Fibroblast of lung (primary cell): Measurements from ENCODE around the gene RAB37. TPM values are rescaled to one million over a fixed set of nuclear protein-coding genes. Genes with fewer than 3 reads are reported as not detected.

Experiments
- DNase-seq, 2 donors: peaks; one replicate each; pipeline versions ENCODE4 v3.0.0 to v3.0.0-alpha.2; 2010; ENCODE audit warnings: low read depth in 2 of 2
- H2AFZ ChIP-seq: 2 replicates; pipeline ENCODE4 v1.5.1; 2012; ENCODE audit warnings: low read length, control low read depth, inconsistent platforms
- H3K27ac ChIP-seq: 2 replicates; pipeline ENCODE4 v1.5.1; 2011; ENCODE audit warnings: low read length, control low read depth; ENCODE audit not compliant: insufficient read depth
- H3K27me3 ChIP-seq: 2 replicates; pipeline ENCODE4 v1.5.1; 2011; ENCODE audit warnings: mild to moderate bottlenecking, low read length; ENCODE audit not compliant: control insufficient read depth, insufficient read depth
- H3K36me3 ChIP-seq: 2 replicates; pipeline ENCODE4 v1.5.1; 2011; ENCODE audit warnings: low read length; ENCODE audit not compliant: control insufficient read depth, insufficient read depth
- H3K4me1 ChIP-seq: 2 replicates; pipeline ENCODE4 v1.5.1; 2011; ENCODE audit warnings: low read length; ENCODE audit not compliant: control insufficient read depth, insufficient read depth; ENCODE audit errors: extremely low read depth
- H3K4me2 ChIP-seq: 2 replicates; pipeline ENCODE4 v1.5.1; 2011; ENCODE audit warnings: low read length, control low read depth; ENCODE audit not compliant: insufficient read depth; ENCODE audit errors: extremely low read depth
- H3K4me3 ChIP-seq, 4 experiments: fragments of 200-600 bp in 1 of 4; sonication (generic) in 1 of 4; replicated peaks in 1 of 4; 2 replicates each; pipeline ENCODE4 v1.5.1; 2011 to 2016; ENCODE audit warnings: low read length in 4 of 4, low read depth in 3 of 4, mild to moderate bottlenecking in 3 of 4, control low read depth in 2 of 4, inconsistent platforms in 1 of 4, mixed read lengths in 1 of 4; ENCODE audit not compliant: insufficient read depth in 1 of 4; ENCODE audit errors: control extremely low read depth in 1 of 4
- H3K79me2 ChIP-seq: 2 replicates; pipeline ENCODE4 v1.5.1; 2012; ENCODE audit warnings: mild to moderate bottlenecking, low read length, inconsistent platforms; ENCODE audit not compliant: control insufficient read depth, insufficient read depth
- H3K9ac ChIP-seq: 2 replicates; pipeline ENCODE4 v1.5.1; 2011; ENCODE audit warnings: mild to moderate bottlenecking, low read length, control low read depth; ENCODE audit not compliant: insufficient read depth
- H3K9me3 ChIP-seq: 2 replicates; pipeline ENCODE4 v1.5.1; 2012; ENCODE audit warnings: low read depth, low read length; ENCODE audit not compliant: control insufficient read depth, insufficient read depth
- H4K20me1 ChIP-seq: 2 replicates; pipeline ENCODE4 v1.5.1; 2011; ENCODE audit warnings: low read length; ENCODE audit not compliant: control insufficient read depth, insufficient read depth; ENCODE audit errors: extremely low read depth
- CTCF ChIP-seq, 2 donors: IDR thresholded peaks in 1 of 2; conservative IDR thresholded peaks in 1 of 2; 1 replicate in 1 of 2; 2 replicates in 1 of 2; pipeline ENCODE4 v1.5.1; 2011 to 2012; ENCODE audit warnings: low read length in 2 of 2, control low read depth in 1 of 2, inconsistent platforms in 1 of 2, low read depth in 1 of 2, mild to moderate bottlenecking in 1 of 2
- EZH2 ChIP-seq: IDR thresholded peaks from 2 replicates; pipeline ENCODE4 v1.5.1; 2012; ENCODE audit warnings: low read length, control low read depth, mild to moderate bottlenecking; ENCODE audit errors: missing control alignments
- polyA plus RNA-seq, 2 donors: library from polyadenylated mRNA; depleted of rRNA in 1 of 2; stranded (reverse) in 1 of 2; unstranded in 1 of 2; fragments of >200 nt; gene quantifications; 2 replicates each; pipeline ENCODE4 v1.2.1, GENCODE V29; 2011 to 2012; ENCODE audit warnings: missing spikeins in 1 of 2
- total RNA-seq: library from RNA; depleted of rRNA; stranded (reverse); fragments of >200 nt; gene quantifications from 2 replicates; pipeline ENCODE4 v1.2.1, GENCODE V29; 2014

The RAB37 gene
- total and polyA plus RNA-seq, 2 donors (not counting 1 experiment from before 2014, with no cell fraction given) = 0.65 to 0.66 TPM

GRCh38 chr17:74796211-74796610 is 59.2 kb downstream of the RAB37 start:
- Histone ChIP-seq H3K9me3 (no peaks in the 10 kb centered on the region), H3K4me1 (peaks cover 2% of the 10 kb centered on the region), H4K20me1 (no peaks in the 10 kb centered on the region), H3K79me2 (no peaks in the 10 kb centered on the region), H3K4me3 (no peak overlapping the region), H3K27me3 (no peaks in the 10 kb centered on the region), H3K27ac (no peak overlapping the region), H3K36me3 (peaks cover 12% of the 10 kb centered on the region), H3K4me2 (no peak overlapping the region), H2AFZ (no peak overlapping the region), H3K9ac (no peak overlapping the region)
- DNase-seq = no peak
- TF ChIP-seq EZH2 (no peak), CTCF (conservative IDR thresholded peaks at IDR 0.05 in 1 of 2, IDR thresholded peaks at IDR 0.05 in 1 of 2; ENCODE audit: low read depth in 1 of 2, low read length in 2 of 2) (no peak)

- peaks cover 12% of the 10 kb centered on the region for H3K36me3 ChIP-seq
- no peak overlapping the region for H2AFZ ChIP-seq
- DNase-seq = no peak
- no peak for TF ChIP-seq CTCF (conservative IDR thresholded peaks at IDR 0.05 in 1 of 2, IDR thresholded peaks at IDR 0.05 in 1 of 2; ENCODE audit: low read depth in 1 of 2, low read length in 2 of 2)
- TF ChIP-seq EZH2 = no peak
- peaks cover 2% of the 10 kb centered on the region for H3K4me1 ChIP-seq
- no peak overlapping the region for H3K4me2 ChIP-seq
- no peak overlapping the region for H3K9ac ChIP-seq
- no peaks in the 10 kb centered on the region for H3K79me2 ChIP-seq
- no peak overlapping the region for H3K27ac ChIP-seq
- no peak overlapping the region for H3K4me3 ChIP-seq
- H4K20me1 ChIP-seq = no peaks in the 10 kb centered on the region
- no peaks in the 10 kb centered on the region for H3K9me3 ChIP-seq
- H3K27me3 ChIP-seq = no peaks in the 10 kb centered on the region
These were observed 59.8 kb downstream of the RAB37 start for GRCh38 chr17:74796866-74797265.

Other genes starting within 250 kb of the RAB37 start
- gene CD300LB, start 205.8 kb upstream of the RAB37 start, total RNA-seq = not detected in 2 replicates
- gene CD300LB, start 205.8 kb upstream of the RAB37 start, polyA plus RNA-seq = not detected in 2 replicates
- not detected in 2 replicates for gene CD300C, start 191.1 kb upstream of the RAB37 start, total RNA-seq
- gene CD300C, start 191.1 kb upstream of the RAB37 start, polyA plus RNA-seq = not detected in 2 replicates
- not detected in 2 replicates for gene CD300H, start 169.7 kb upstream of the RAB37 start, total RNA-seq
- not detected in 2 replicates for gene CD300H, start 169.7 kb upstream of the RAB37 start, polyA plus RNA-seq
- gene CD300LD, start 145.0 kb upstream of the RAB37 start, total RNA-seq = not detected in 2 replicates
- not detected in 2 replicates for gene CD300LD, start 145.0 kb upstream of the RAB37 start, polyA plus RNA-seq
- not detected in 2 replicates for gene CD300E, start 113.5 kb upstream of the RAB37 start, total RNA-seq
- gene CD300E, start 113.5 kb upstream of the RAB37 start, polyA plus RNA-seq = not detected in 2 replicates
- not detected in 2 replicates for gene CD300LF, start 24.3 kb upstream of the RAB37 start, total RNA-seq
- gene CD300LF, start 24.3 kb upstream of the RAB37 start, polyA plus RNA-seq = not detected in 2 replicates
- 7.2 and 10.2 TPM in 2 replicates for gene NHERF1, start 11.4 kb downstream of the RAB37 start, total RNA-seq
- gene NHERF1, start 11.4 kb downstream of the RAB37 start, polyA plus RNA-seq = 13.9 and 29.7 TPM in 2 replicates
- gene NAT9, start 39.1 kb downstream of the RAB37 start, total RNA-seq = 29.0 and 39.6 TPM in 2 replicates
- 21.2 and 34.7 TPM in 2 replicates for gene NAT9, start 39.1 kb downstream of the RAB37 start, polyA plus RNA-seq
- gene GRIN2C, start 122.6 kb downstream of the RAB37 start, total RNA-seq = 0.26 and 0.50 TPM in 2 replicates
- 0.01 TPM in 2 replicates for gene GRIN2C, start 122.6 kb downstream of the RAB37 start, polyA plus RNA-seq
- 49.1 and 71.0 TPM in 2 replicates for gene FDXR, start 135.7 kb downstream of the RAB37 start, total RNA-seq
- gene FDXR, start 135.7 kb downstream of the RAB37 start, polyA plus RNA-seq = 6.8 and 11.0 TPM in 2 replicates
- gene FADS6, start 156.4 kb downstream of the RAB37 start, total RNA-seq = not detected in 2 replicates
- gene FADS6, start 156.4 kb downstream of the RAB37 start, polyA plus RNA-seq = not detected in 2 replicates
- under 0.01 TPM in 1 of 2 replicates, not detected in the other for gene USH1G, start 186.0 kb downstream of the RAB37 start, total RNA-seq
- not detected in 2 replicates for gene USH1G, start 186.0 kb downstream of the RAB37 start, polyA plus RNA-seq
- not detected in 2 replicates for gene OTOP2, start 187.0 kb downstream of the RAB37 start, total RNA-seq
- not detected in 2 replicates for gene OTOP2, start 187.0 kb downstream of the RAB37 start, polyA plus RNA-seq
- gene OTOP3, start 198.6 kb downstream of the RAB37 start, total RNA-seq = not detected in 2 replicates
- gene OTOP3, start 198.6 kb downstream of the RAB37 start, polyA plus RNA-seq = not detected in 2 replicates
- under 0.01 and 0.17 TPM in 2 replicates for gene HID1, start 235.5 kb downstream of the RAB37 start, total RNA-seq
- 0.23 and 0.27 TPM in 2 replicates for gene HID1, start 235.5 kb downstream of the RAB37 start, polyA plus RNA-seq